GM18951 (cell line): Measurements from ENCODE around the gene ANO6.
"Not testable (repeated sequence)": the region's sequence is repeated elsewhere in the genome, so short reads cannot be mapped to it uniquely, and the experiment has no call there.

ENCODE experiments used
- POLR2A ChIP-seq: IDR thresholded peaks from 4 replicates; pipeline ENCODE4 v1.6.1; 2011; ENCODE audit warnings: mild to moderate bottlenecking; ENCODE audit not compliant: insufficient read length, insufficient read depth; ENCODE audit errors: extremely low read depth
- in situ Hi-C: fragments of 300-500 bp; cut with MboI; formaldehyde crosslinking; loops from one replicate; pipeline ENCODE4 v1.12.0; 2022; ENCODE audit warnings: low sequenced_read_pairs, mixed read lengths, inconsistent platforms; ENCODE audit not compliant: unreplicated experiment

The ANO6 gene

GRCh38 chr12:45302621-45303369 lies 86.9 kb downstream of the ANO6 start:
- TF ChIP-seq POLR2A: no peak
- in situ Hi-C loops: no loop called here

DNA sequence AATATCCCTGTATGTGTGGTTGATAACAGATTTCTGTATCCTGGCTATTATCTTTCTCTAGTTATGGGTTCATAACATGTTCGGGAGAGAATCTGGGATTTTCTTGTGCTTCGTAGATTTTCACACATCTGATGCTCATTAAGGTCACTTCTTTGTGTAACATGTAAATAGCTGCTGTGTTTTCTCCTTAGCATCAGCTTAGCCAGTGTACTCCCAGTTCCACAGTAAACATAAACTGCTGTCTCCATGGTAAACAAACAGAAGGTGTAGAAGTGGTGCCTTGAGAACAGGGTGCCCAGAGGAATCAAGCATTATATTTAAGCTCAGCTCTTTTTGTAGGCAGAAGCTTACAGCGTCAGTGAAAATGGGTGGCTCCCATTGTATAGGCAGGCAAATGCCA lies 88.0 kb downstream of the ANO6 start:
- TF ChIP-seq POLR2A: no peak
- in situ Hi-C loops: no loop called here

DNA sequence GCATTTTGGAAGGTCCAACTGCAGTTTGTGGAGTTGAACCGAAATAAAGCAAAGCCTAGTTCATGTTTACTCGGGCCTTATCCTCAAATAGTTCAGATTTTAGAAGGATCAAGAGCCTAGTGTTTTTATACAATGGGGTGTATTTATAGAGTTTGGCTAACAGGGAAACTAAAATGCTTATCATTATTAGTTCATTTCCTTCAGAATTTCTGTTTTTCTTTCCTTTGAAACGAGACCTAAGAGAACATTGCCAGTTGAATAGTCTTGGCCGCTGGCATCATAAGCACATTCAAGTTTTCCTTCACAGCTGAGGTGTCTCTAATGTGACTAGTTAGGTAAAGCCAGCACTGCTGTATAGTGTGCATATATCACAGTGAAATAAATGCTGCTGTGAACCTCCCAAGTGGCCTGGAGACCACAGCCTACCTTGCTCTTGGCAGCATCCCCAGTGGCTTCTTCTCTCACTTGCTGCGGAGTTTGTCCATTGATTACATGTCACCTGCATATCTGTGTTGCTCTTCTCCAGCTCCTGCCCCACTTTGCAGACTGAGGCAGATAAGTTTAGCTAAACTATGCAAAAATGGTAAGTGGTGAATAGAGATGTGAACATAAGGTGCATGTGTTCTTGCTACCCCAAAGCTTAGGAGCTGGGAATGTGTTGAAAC lies 88.8 kb downstream of the ANO6 start:
- in situ Hi-C loops: no loop called here
- TF ChIP-seq POLR2A: no peak

- no peak for TF ChIP-seq POLR2A
- in situ Hi-C loops: no loop called here
Observed at GRCh38 chr12:45305907-45306306, 90.0 kb downstream of the ANO6 start.

- no peak for TF ChIP-seq POLR2A
- in situ Hi-C loops: no loop called here
Observed at GRCh38 chr12:45309836-45310626, 94.1 kb downstream of the ANO6 start.

GRCh38 chr12:45310627-45310968 lies 94.7 kb downstream of the ANO6 start:
- no peak for TF ChIP-seq POLR2A

DNA sequence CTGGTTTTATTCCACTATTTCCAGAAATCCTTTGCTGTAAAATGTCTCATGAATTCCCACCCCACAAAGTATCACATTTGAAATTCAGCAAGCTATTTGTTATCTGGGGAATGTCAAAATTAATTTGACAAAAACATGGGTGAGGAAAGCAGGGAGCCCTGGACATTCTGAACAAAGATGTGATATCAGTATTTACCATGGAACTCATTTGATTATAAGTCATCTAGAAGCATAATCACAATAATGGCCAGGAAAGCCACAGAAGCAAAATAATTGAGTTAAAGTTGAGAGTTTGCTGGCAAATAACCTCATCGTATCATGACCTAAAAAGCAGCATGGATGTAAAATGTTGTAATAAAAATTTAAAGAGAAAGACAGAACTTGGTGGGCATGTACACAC lies 96.1 kb downstream of the ANO6 start:
- in situ Hi-C loops: no loop called here
- TF ChIP-seq POLR2A: no peak

More at GRCh38 chr12:45310627-45310968, 94.7 kb downstream of the ANO6 start:
- in situ Hi-C loops: no loop called here

DNA sequence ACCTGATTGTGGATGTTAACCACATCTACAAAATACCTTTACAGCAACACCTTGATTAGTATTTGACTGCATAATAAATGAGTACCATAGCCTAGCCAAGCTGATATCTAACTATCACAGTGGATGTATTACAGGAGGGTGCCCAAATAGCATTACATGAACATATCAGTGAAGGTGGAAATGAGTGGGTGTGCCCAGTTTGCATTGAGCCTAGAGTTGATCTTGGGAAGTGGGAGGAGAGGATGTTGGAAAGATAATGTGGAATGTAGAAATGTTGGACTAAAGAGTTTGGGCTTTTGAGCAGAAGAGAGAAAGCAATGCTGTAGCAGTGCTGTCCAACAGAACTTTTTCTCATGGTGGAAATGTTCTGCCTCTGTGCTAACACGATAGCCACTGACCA lies 98.9 kb downstream of the ANO6 start:
- in situ Hi-C loops: no loop called here
- no peak for TF ChIP-seq POLR2A

DNA sequence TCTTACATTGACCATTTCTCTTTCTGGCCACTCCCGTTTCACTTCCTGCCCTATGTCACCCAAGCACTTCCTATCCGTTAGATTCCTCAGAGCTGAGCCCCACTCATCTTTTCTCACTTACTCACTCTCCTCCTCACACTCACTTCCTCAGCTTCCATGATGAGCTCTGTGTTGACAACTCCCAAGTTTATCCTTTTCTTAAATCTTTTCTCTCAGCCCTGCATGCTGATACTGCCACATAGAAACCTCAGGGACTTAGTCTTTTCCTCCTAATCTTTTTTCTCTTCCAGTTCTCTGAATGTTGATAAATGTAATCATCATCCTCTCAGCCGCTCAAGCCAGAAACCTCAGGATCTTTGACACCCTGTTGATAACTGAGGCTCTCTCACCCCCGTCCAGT lies 99.6 kb downstream of the ANO6 start:
- no peak for TF ChIP-seq POLR2A
- in situ Hi-C loops: no loop called here

- in situ Hi-C loops: not testable (repeated sequence)
Observed at GRCh38 chr12:45317261-45317660, 101.4 kb downstream of the ANO6 start.

- TF ChIP-seq POLR2A: no peak
- in situ Hi-C loops: no loop called here
Observed at GRCh38 chr12:45322810-45323209, 106.9 kb downstream of the ANO6 start.

DNA sequence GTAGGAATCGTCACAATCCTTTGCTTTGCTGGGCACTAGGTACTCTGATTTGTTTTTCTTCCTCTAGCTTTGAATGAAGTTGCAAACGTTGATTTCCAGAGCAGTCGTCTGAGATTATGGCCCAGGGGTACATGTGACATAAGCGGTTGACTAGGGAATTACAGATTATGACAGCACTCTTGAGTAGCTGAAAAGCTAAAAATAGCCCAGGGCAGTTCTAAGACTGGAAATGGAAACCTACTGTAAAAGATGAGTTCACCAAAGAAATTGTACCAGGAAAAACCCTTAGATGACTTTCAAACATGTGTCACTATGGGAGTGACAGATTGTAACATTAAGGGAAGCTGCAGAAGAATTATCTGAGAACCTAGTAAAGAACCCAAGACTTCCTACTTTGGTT lies 108.5 kb downstream of the ANO6 start:
- no peak for TF ChIP-seq POLR2A
- in situ Hi-C loops: no loop called here

DNA sequence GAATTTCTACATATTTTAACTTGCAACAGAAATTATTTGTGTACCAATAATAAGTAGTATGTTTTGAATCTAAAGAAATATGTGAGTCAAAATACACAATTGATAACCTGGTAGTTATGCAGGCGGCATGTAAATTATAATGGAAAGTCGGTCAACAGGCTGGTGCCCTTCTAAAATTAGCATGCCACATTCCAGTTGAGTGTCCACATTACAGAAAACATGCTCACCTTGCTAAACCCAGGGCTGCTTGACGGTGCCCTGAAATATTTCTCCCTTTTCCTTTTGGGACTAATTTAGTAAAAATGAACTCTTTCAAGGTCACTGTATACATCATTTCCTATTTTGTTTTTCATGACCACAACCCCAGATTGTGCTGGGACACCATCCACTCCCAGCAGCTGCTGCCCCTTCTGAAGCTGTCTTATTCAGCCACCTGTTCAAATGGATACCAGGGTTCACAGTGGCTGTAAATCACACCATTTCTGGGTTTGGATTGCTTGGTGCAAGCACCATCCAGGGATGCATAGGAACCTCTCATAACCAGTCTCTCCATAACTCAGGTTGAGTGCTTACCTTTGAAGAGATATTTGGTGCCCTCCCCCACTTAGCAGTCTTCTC lies 110.6 kb downstream of the ANO6 start:
- no peak for TF ChIP-seq POLR2A
- in situ Hi-C loops: no loop called here
